UCSD-AML1 (cell line): ENCODE results near the gene PLEKHB2.
"Not testable (repeated sequence)": the region's sequence is repeated elsewhere in the genome, so short reads cannot be mapped to it uniquely, and the experiment has no call there.

Source experiments
- DNase-seq: peaks from one replicate; lab custom pipeline; 2025; ENCODE audit not compliant: unreplicated experiment; lab: John Stamatoyannopoulos, UW

PLEKHB2 gene

GRCh38 chr2:131093696-131094462 lies 11.3 kb upstream of the PLEKHB2 start:
- DNase-seq = peak; percentile 37

- no peak for DNase-seq
Observed at GRCh38 chr2:131094463-131095281, 10.5 kb upstream of the PLEKHB2 start.

DNA sequence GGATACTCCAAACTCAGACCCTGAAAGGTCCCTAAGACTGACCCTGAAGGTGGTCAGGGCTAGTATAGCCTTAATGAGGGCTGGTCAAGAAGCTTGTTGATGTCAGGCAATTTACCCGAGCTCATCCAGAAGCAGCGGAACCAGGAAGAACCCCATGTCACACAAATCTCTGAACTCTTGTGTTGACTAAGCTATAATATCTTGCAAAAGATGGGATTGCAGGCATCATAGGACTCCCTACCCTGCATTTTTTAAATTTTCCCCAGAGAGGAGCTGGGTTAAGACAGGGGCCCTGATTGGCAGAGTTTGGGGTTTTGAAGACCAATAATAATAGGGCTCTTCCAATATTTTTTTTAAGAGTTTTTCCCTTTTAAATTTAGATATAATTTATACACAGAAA lies 2.0 kb upstream of the PLEKHB2 start:
- DNase-seq = no peak

DNA sequence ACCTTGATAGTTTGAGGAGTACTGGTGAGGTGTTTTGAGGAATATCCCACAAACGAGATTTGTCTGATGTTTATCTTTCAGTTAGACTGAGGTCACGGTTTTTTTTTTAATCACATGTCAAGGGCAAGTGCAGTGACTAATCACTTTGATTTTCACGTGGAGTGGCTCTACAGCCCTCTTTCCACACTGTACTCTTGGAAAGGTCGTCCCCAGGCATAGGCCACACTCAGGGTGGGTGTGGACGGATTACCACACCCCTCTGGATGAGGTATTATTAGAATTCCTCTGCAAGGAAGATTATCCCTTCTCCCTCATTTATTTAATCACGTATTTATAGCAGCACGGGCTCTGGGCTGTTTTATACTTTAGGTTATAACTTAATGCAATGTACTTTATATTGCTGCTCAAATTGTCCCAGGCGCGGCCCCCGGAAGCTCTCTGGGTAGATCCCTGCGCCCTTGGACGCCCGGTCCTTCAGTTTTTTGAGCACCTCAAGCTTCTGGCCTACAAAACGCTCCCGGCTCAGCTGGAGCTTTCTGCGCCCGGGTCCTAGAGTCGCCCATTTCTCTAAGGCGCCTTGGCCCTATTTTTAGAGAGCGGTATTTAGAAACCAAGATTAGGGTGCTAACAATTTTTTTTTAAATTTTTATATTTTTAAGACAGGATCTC lies 515 bp upstream of the PLEKHB2 start:
- DNase-seq = no peak

DNA sequence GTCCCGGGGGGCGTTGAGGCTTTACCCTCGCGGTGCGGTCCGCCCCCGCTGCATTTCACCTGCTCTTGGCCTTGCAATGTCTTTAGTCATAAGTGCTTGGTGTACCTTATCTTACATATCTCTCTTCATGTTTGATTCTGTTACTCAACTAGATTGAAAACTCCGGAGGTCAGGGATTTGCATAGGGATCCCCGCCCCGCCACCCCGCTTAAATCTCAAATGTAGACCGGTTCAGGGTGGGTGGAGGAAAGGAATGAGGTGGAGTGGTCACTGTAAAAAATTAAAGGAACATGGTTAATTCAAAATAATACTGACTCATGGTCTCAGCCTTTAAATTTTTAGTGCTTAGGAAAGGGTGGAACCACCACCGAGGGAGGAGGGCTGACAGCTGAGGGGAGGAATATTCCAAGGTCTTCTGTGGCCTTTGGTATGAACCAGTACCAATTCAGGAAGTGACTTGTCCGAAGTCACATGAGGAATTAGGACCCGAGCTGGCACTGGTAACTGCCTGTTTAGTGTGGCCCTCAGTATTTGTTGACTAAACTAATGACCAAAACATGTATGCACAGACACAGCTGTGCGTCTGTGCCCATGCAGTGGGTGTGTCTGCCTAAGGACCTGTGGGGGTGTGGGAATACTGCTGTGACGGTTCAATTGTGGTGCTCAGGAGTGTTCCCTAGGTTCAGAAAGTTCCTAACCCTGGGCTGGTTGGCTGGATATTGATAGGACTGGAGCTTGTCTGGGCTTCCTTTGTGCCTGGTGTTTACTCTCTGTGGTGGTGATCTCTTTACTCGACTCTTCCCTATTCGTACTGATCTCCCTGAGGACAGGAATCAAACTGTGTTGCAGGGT lies 1.0 kb downstream of the PLEKHB2 start:
- peak; percentile 48 for DNase-seq

- DNase-seq = no peak
Observed at GRCh38 chr2:131112529-131112928, 7.4 kb downstream of the PLEKHB2 start.

DNA sequence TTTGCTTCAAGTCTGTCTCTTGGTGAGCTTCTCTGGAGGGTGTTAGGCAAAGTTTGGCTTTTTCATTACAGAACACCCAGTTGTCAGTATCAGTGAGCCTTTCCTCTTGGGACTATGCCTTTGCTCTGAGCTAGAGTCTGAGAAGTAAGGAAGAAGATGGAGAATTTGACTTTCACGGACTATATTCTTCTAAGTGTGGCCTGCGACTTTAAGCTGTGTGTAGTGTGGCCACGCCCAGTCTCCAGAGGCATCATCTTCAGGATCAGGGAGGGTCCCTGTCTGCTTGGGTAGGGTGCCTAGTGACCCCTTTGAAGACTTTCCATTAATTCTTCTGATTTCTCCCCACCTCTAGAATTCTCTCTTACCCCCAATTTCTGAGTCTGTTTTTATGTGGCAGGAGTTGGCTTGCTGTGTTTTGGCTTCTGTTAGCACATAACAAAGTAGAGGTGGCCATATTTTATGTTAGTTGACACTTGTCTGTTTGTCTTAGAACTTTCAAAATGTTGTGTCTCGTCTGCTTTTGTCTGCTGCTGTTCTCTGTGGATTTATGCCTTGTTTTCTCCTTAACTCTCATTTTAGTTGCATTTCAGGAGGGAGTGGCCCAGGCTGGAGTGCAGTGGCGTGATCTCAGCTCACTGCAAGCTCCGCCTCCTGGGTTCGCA lies 8.6 kb downstream of the PLEKHB2 start:
- DNase-seq = no peak

- not testable (repeated sequence) for DNase-seq
Observed at GRCh38 chr2:131114950-131115349, 9.8 kb downstream of the PLEKHB2 start.

GRCh38 chr2:131115752-131116151 lies 10.6 kb downstream of the PLEKHB2 start:
- no peak for DNase-seq

GRCh38 chr2:131120815-131121317 lies 15.7 kb downstream of the PLEKHB2 start:
- no peak for DNase-seq

GRCh38 chr2:131121464-131121863 lies 16.3 kb downstream of the PLEKHB2 start:
- DNase-seq = no peak

- DNase-seq = no peak
Observed at GRCh38 chr2:131122496-131122895, 17.4 kb downstream of the PLEKHB2 start.

DNA sequence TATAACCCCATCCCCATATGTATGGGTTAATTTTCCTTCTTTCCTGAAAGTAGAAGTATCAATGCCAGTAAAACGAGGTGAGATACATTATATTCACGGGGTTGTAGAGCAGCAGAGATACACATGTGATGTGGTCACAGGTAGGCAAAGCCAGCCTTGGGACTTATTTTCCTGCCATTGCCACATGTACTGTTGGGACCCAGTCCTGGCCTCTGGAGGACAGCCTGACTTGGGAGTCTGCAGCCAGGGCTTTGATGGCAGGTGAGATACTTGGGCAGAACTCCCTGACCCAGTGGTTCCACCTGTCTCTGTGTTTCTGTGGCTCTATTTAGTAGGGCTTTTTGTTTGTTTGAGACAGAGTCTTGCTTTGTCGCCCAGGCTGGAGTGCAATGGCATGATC lies 18.1 kb downstream of the PLEKHB2 start:
- DNase-seq = no peak

GRCh38 chr2:131125195-131125757 lies 20.1 kb downstream of the PLEKHB2 start:
- no peak for DNase-seq

GRCh38 chr2:131126436-131126835 lies 21.3 kb downstream of the PLEKHB2 start:
- no peak for DNase-seq

GRCh38 chr2:131127076-131127475 lies 21.9 kb downstream of the PLEKHB2 start:
- no peak for DNase-seq

DNA sequence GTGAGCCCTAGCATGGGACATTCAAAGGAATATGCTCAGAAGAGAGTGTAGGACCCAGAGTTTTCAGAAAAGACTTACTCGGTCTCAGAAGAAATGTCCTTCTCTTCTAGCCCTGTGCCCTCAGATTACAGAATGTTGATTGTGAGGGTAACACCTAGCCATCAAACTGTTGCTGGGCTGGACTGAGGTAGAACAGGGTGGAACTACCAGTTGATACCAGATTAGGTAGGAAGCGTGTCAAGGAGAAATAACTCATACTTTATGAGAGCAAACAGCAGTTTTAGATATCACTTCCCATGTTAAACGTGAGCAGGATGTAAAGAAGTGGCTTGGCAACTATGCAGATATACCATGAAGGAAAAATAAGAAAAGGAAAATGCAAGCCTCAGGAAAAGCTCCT lies 22.8 kb downstream of the PLEKHB2 start:
- no peak for DNase-seq

GRCh38 chr2:131130298-131130596 lies 25.1 kb downstream of the PLEKHB2 start:
- no peak for DNase-seq

DNA sequence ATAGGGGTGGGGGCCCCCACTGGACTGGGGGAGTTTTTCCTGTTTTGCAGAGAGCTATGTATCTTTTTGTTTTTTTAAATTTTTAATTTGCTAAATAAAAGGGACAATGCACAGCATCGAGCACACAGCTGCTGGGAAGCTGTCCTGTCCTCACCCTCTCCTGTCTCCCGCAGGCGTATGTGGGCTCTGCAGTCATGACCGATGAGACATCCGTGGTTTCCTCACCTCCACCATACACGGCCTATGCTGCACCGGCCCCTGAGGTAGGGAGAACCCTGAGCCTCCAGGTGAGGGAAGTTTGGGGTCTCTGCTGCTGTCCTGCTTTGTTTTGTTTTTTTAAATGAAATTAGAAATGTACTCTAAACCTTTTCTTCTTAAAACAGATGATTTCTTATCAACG lies 27.6 kb downstream of the PLEKHB2 start:
- no peak for DNase-seq

DNA sequence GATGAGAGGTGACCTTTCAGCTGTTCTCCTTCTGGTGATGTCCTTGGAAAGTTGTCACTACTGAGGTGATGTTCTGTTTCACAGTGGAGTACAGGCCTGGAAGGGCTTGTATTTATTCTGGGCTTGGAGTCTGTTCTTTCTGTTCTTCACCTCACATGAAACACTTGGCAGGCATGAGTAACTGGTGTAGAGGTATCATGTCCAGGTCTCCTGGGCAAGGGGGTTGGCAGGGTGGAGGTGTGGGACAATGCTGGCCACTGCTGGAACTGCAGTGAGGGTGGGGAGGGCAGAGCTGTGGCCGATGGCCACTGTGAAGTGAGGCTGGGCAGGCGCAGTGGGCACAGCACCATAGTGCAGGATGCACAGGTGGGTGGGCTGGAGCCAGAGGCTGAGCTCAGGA lies 35.4 kb downstream of the PLEKHB2 start:
- no peak for DNase-seq
